OCI-LY1 (cell line): ENCODE data around the gene GAS1.

Experiments
- H2AFZ ChIP-seq: fragments of 200-600 bp; sonication (generic), shearing (Covaris generic); 2 replicates; pipeline ENCODE4 v1.6.0; 2014; ENCODE audit warnings: antibody characterized with exemption, mild to moderate bottlenecking, low read length
- H3F3A ChIP-seq: fragments of 200-600 bp; sonication (generic), shearing (Covaris generic); 2 replicates; pipeline ENCODE4 v1.6.0; 2014; ENCODE audit warnings: mild to moderate bottlenecking, antibody characterized with exemption, low read length, moderate library complexity; ENCODE audit not compliant: insufficient read depth
- H3K27ac ChIP-seq: fragments of 200-600 bp; sonication (generic); 2 replicates; pipeline ENCODE4 v1.5.1; 2014; ENCODE audit warnings: low read length, mixed run types, mild to moderate bottlenecking, low read depth; ENCODE audit not compliant: poor library complexity, severe bottlenecking
- H3K27me3 ChIP-seq: fragments of 200-600 bp; sonication (generic); 2 replicates; pipeline ENCODE4 v1.6.0; 2014; ENCODE audit warnings: antibody characterized with exemption, mild to moderate bottlenecking, low read length, moderate library complexity; ENCODE audit not compliant: insufficient read depth
- H3K36me3 ChIP-seq: fragments of 200-600 bp; sonication (generic); 2 replicates; pipeline ENCODE4 v1.6.1; 2014; ENCODE audit warnings: mild to moderate bottlenecking, antibody characterized with exemption, low read length, moderate library complexity, mixed read lengths; ENCODE audit not compliant: insufficient read depth
- H3K4me1 ChIP-seq: fragments of 200-600 bp; sonication (generic); 2 replicates; pipeline ENCODE4 v1.5.1; 2014; ENCODE audit warnings: mild to moderate bottlenecking, low read length, moderate library complexity; ENCODE audit not compliant: insufficient read depth, severe bottlenecking
- H3K4me2 ChIP-seq: fragments of 200-600 bp; sonication (generic), shearing (Covaris generic); 2 replicates; pipeline ENCODE4 v1.6.1; 2014; ENCODE audit warnings: low read length
- H3K4me3 ChIP-seq: fragments of 200-600 bp; sonication (generic); 2 replicates; pipeline ENCODE4 v1.5.1; 2014; ENCODE audit warnings: low read length, low read depth, mild to moderate bottlenecking, mixed read lengths; ENCODE audit not compliant: poor library complexity, severe bottlenecking
- H3K79me2 ChIP-seq: fragments of 200-600 bp; shearing (Covaris generic); 2 replicates; pipeline ENCODE4 v1.6.1; 2016; ENCODE audit warnings: mixed run types, low read length, mixed read lengths; ENCODE audit not compliant: insufficient read depth
- H3K9ac ChIP-seq: fragments of 200-600 bp; sonication (generic), shearing (Covaris generic); 2 replicates; pipeline ENCODE4 v1.6.1; 2014; ENCODE audit warnings: mild to moderate bottlenecking, low read length, mixed read lengths
- H3K9me2 ChIP-seq: fragments of 200-600 bp; sonication (generic), shearing (Covaris generic); 2 replicates; pipeline ENCODE4 v1.6.1; 2014; ENCODE audit warnings: low read depth, mild to moderate bottlenecking, low read length, mixed read lengths
- H3K9me3 ChIP-seq: fragments of 200-600 bp; shearing (Covaris generic); 2 replicates; pipeline ENCODE4 v1.6.1; 2014; ENCODE audit warnings: low read length, mixed read lengths
- H4K20me1 ChIP-seq: fragments of 200-600 bp; sonication (generic), shearing (Covaris generic); 2 replicates; pipeline ENCODE4 v1.6.0; 2016; ENCODE audit warnings: mild to moderate bottlenecking, low read length; ENCODE audit not compliant: insufficient read depth
- EZH2 ChIP-seq: fragments of 200-600 bp; sonication (generic), shearing (Covaris generic); IDR thresholded peaks from 2 replicates; pipeline ENCODE4 v1.8.0; 2017; ENCODE audit warnings: borderline replicate concordance, mixed run types, mild to moderate bottlenecking, antibody characterized with exemption, low read length, moderate library complexity, mixed read lengths
- TF ChIP-seq, protein P1 (sequence below): fragments of 200-600 bp; sonication (generic), shearing (Covaris generic); IDR thresholded peaks from 2 replicates; pipeline ENCODE4 v1.5.1; 2017; ENCODE audit warnings: mild to moderate bottlenecking, antibody characterized with exemption, low read length, moderate library complexity, mixed read lengths

Gene GAS1, protein sequence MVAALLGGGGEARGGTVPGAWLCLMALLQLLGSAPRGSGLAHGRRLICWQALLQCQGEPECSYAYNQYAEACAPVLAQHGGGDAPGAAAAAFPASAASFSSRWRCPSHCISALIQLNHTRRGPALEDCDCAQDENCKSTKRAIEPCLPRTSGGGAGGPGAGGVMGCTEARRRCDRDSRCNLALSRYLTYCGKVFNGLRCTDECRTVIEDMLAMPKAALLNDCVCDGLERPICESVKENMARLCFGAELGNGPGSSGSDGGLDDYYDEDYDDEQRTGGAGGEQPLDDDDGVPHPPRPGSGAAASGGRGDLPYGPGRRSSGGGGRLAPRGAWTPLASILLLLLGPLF

DNA sequence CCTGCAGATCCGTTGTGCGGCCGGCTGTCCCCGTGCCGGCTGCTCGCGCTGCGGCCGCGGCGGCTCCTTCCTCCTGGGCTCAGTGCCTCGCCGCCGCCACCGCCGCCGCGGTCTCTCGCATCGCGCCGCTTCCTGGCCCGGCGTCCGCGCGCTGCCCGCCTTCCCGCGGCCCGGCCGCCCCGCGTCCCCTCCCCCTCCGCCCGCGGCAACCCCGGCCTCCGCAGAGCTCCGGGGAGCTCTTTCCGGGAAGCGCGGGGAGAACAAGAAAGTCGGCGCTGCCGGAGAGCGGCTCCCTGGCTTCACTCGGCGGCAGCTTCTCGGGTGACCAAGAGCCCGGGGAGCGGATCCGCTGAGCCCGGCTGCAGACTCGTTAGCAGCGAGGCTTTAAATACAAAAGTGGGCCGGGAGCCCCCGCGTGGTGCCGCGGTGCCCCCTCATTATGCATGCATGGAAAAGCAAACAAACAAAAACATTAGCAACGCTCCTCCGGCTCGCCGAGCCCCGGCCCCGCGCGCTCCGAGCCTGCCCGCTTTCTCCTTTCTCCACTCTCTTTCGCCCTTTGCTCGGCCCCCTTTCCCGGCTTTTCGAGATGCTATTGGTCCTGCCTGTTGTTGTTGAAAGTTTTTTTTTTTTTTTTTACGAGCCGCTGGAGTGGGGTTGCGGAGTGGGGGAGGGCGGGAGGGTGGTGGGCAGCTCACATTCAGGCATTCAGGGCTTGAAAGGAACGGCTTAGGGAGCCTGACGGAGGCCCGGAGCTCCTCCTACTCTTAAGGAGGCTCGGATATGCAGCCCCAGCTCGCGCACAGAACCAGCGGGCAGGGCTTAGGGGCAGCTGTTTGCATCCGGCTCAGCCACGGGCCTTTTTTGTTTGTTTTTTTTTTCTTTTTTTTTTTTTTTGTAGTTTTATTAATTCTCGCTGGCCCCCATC is at the start of gene GAS1:
Gene GAS1 (minus strand): TSS at position 361 of the 928 bp plus-strand sequence. CDS start 727 bp downstream, outside the sequence.
- no peaks in the 10 kb centered on the region for H3K27me3 ChIP-seq
- H3K9ac ChIP-seq, result no peak within 1 kb of the TSS; the same call in 1 of the 2 replicates
- no peak within 1 kb of the TSS for H2AFZ ChIP-seq
- H4K20me1 ChIP-seq, result no peaks in the 10 kb centered on the region
- H3K79me2 ChIP-seq, result no peaks in the 10 kb centered on the region
- TF ChIP-seq EZH2, result no peak
- TF ChIP-seq, protein P1, sequence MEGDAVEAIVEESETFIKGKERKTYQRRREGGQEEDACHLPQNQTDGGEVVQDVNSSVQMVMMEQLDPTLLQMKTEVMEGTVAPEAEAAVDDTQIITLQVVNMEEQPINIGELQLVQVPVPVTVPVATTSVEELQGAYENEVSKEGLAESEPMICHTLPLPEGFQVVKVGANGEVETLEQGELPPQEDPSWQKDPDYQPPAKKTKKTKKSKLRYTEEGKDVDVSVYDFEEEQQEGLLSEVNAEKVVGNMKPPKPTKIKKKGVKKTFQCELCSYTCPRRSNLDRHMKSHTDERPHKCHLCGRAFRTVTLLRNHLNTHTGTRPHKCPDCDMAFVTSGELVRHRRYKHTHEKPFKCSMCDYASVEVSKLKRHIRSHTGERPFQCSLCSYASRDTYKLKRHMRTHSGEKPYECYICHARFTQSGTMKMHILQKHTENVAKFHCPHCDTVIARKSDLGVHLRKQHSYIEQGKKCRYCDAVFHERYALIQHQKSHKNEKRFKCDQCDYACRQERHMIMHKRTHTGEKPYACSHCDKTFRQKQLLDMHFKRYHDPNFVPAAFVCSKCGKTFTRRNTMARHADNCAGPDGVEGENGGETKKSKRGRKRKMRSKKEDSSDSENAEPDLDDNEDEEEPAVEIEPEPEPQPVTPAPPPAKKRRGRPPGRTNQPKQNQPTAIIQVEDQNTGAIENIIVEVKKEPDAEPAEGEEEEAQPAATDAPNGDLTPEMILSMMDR, result no peak
- no peaks in the 10 kb centered on the region for H3K36me3 ChIP-seq
- no peaks in the 10 kb centered on the region for H3K9me2 ChIP-seq
- H3K9me3 ChIP-seq, result no peaks in the 10 kb centered on the region
- no peak within 1 kb of the TSS for H3K27ac ChIP-seq
- peaks cover 9% of the 10 kb centered on the region for H3K4me1 ChIP-seq
- H3K4me2 ChIP-seq, result peak within 1 kb of the TSS; percentile 78
- no peaks in the 10 kb centered on the region for H3F3A ChIP-seq
- H3K4me3 ChIP-seq, result peak within 1 kb of the TSS; percentile 62

DNA sequence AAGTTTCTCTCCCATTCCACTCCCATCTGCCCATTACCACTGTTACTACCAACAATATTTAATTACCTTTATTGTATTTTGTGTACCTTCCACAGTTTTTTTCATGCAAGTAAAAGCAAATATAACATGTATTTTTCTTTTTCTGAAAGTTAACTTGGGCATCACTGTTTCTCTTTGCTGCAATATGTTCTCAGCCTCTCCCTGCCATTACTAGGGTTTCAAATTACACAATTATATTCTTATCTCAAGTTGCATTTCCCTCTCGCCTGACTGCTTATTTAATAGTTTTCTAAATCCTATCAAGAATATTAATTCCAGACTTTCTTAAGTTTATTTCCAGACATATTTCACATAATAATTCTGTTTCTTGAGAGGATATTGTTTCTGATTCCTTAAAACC is 46.9 kb upstream of the GAS1 start:
- TF ChIP-seq EZH2, result no peak
- TF ChIP-seq, protein P1, result no peak
- no peaks in the 10 kb centered on the region for H3K27me3 ChIP-seq
- no peaks in the 10 kb centered on the region for H3K9me3 ChIP-seq
- no peak overlapping the region for H3K4me2 ChIP-seq
- H3K4me1 ChIP-seq, result no peaks in the 10 kb centered on the region
- no peak overlapping the region for H3K27ac ChIP-seq
- no peak overlapping the region for H3K4me3 ChIP-seq
- H3F3A ChIP-seq, result no peaks in the 10 kb centered on the region
- H2AFZ ChIP-seq, result no peak overlapping the region
- no peak overlapping the region for H3K9ac ChIP-seq
- no peaks in the 10 kb centered on the region for H4K20me1 ChIP-seq
- no peaks in the 10 kb centered on the region for H3K9me2 ChIP-seq
- H3K36me3 ChIP-seq, result no peaks in the 10 kb centered on the region
- no peaks in the 10 kb centered on the region for H3K79me2 ChIP-seq

DNA sequence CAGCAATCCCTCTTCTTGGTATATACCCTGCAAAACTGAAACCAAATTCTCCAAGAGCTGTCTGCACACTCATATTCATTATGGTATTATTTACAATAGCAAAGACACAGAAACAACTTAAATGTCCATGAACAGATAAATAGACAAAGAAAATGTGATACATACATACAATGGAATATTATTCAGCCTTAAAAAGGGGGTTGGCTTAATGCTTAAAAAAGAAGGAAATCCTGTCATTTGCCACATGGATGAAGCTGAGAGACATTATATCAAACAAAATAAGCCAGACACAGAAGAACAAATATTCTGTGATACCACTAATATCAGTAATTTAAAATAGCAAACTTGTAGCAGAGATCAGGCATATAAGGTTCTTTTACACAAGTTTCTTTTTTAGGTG is 46.5 kb upstream of the GAS1 start:
- Histone ChIP-seq H3K27ac (no peak overlapping the region), H3K4me3 (no peak overlapping the region), H3K36me3 (no peaks in the 10 kb centered on the region), H3K9ac (no peak overlapping the region), H3F3A (no peaks in the 10 kb centered on the region), H3K4me1 (no peaks in the 10 kb centered on the region), H3K9me2 (no peaks in the 10 kb centered on the region), H3K4me2 (no peak overlapping the region), H3K79me2 (no peaks in the 10 kb centered on the region), H2AFZ (no peak overlapping the region), H3K27me3 (no peaks in the 10 kb centered on the region), H3K9me3 (no peaks in the 10 kb centered on the region), H4K20me1 (no peaks in the 10 kb centered on the region)
- TF ChIP-seq, protein P1, result no peak
- no peak for TF ChIP-seq EZH2
